IMR-90 (cell line): Measurements from ENCODE around the gene ETV7. TPM values are rescaled to one million over a fixed set of nuclear protein-coding genes. Genes with fewer than 3 reads are reported as not detected.
"Not testable (repeated sequence)": the region's sequence is repeated elsewhere in the genome, so short reads cannot be mapped to it uniquely, and the experiment has no call there.

Experiments used
- ATAC-seq: fragments of 200-7000 bp; cut with Tn5 transposase; 2 replicates; pipeline ENCODE4 v1.9.1; 2020; ENCODE audit warnings: low read depth, mild to moderate bottlenecking, moderate library complexity
- BruUV-seq: library from RNA; stranded (reverse); fragments of 400-500 nt; replicated peaks from 2 replicates; lab custom pipeline; 2021; lab: Mats Ljungman, UMichigan
- CTCF ChIA-PET: fragments of 300-600 bp; formaldehyde crosslinking; extraction: SDS; loops from one replicate; lab custom pipeline; 2021; ENCODE audit warnings: antibody characterized with exemption; lab: Yijun Ruan, JAX
- POLR2A ChIA-PET: fragments of 300-600 bp; sonication (Branson Sonifier 250); formaldehyde crosslinking; loops from one replicate; lab custom pipeline; 2022; ENCODE audit warnings: antibody characterized with exemption; ENCODE audit not compliant: unreplicated experiment; lab: Charles Lee
- DNase-seq: peaks from one replicate; pipeline ENCODE4 v3.0.0; 2013
- H2AFZ ChIP-seq: replicated peaks from 2 replicates; pipeline ENCODE3; 2013; ENCODE audit warnings: low read length, mild to moderate bottlenecking; ENCODE audit not compliant: poor library complexity
- H2AK5ac ChIP-seq: 2 replicates; pipeline ENCODE4 v1.6.1; 2013; ENCODE audit warnings: low read depth, low read length, inconsistent platforms
- H2AK9ac ChIP-seq: replicated peaks from 2 replicates; pipeline ENCODE3; 2013; ENCODE audit warnings: mild to moderate bottlenecking, low read depth, low read length, moderate library complexity; ENCODE audit not compliant: poor library complexity
- H2BK120ac ChIP-seq: 2 replicates; pipeline ENCODE4 v1.6.1; 2013; ENCODE audit warnings: low read depth, low read length, inconsistent platforms
- H2BK15ac ChIP-seq: 3 replicates; pipeline ENCODE4 v1.6.1; 2013; ENCODE audit warnings: low read depth, low read length, inconsistent platforms
- H2BK20ac ChIP-seq: 2 replicates; pipeline ENCODE4 v1.6.1; 2013; ENCODE audit warnings: low read depth, mild to moderate bottlenecking, inconsistent platforms, low read length, moderate library complexity
- H2BK5ac ChIP-seq: 2 replicates; pipeline ENCODE4 v1.6.1; 2013; ENCODE audit warnings: mild to moderate bottlenecking, low read depth, low read length, inconsistent platforms; ENCODE audit not compliant: poor library complexity, severe bottlenecking
- H3K14ac ChIP-seq: replicated peaks from 2 replicates; pipeline ENCODE4 v1.6.1; 2013; ENCODE audit warnings: low read depth, low read length, inconsistent platforms
- H3K18ac ChIP-seq: 2 replicates; pipeline ENCODE4 v1.6.1; 2013; ENCODE audit warnings: low read depth, low read length, control low read depth
- H3K23ac ChIP-seq: 2 replicates; pipeline ENCODE4 v1.6.1; 2013; ENCODE audit warnings: low read depth, low read length, inconsistent platforms
- H3K27ac ChIP-seq: 2 replicates; pipeline ENCODE4 v1.5.1; 2013; ENCODE audit warnings: mild to moderate bottlenecking, control low read depth, low read length; ENCODE audit not compliant: insufficient read depth
- H3K27me3 ChIP-seq: 2 replicates; pipeline ENCODE4 v1.6.1; 2013; ENCODE audit warnings: low read length; ENCODE audit not compliant: control insufficient read depth, insufficient read depth
- H3K36me3 ChIP-seq: 2 replicates; pipeline ENCODE4 v1.6.1; 2013; ENCODE audit warnings: low read length, mixed read lengths; ENCODE audit not compliant: control insufficient read depth, insufficient read depth
- H3K4ac ChIP-seq: 2 replicates; pipeline ENCODE4 v1.6.1; 2013; ENCODE audit warnings: low read depth, low read length, inconsistent platforms
- H3K4me1 ChIP-seq: 2 replicates; pipeline ENCODE4 v1.6.1; 2013; ENCODE audit warnings: low read length, mixed read lengths; ENCODE audit not compliant: control insufficient read depth, insufficient read depth
- H3K4me2 ChIP-seq: 2 replicates; pipeline ENCODE4 v1.6.1; 2013; ENCODE audit warnings: low read depth, mild to moderate bottlenecking, control low read depth, low read length, moderate library complexity
- H3K4me3 ChIP-seq: 2 replicates; pipeline ENCODE4 v1.5.1; 2013; ENCODE audit warnings: low read depth, mild to moderate bottlenecking, control low read depth, low read length, moderate library complexity; ENCODE audit not compliant: insufficient read depth
- H3K56ac ChIP-seq: 2 replicates; pipeline ENCODE4 v1.6.1; 2013; ENCODE audit warnings: low read length, inconsistent platforms; ENCODE audit not compliant: insufficient read depth; ENCODE audit errors: extremely low read depth
- H3K79me1 ChIP-seq, 2 experiments: 2 replicates each; pipeline ENCODE4 v1.6.1; 2013; ENCODE audit warnings: low read length in 2 of 2, inconsistent platforms in 1 of 2, low read depth in 1 of 2
- H3K9ac ChIP-seq: 2 replicates; pipeline ENCODE4 v1.6.1; 2013; ENCODE audit warnings: low read depth, low read length, control low read depth
- H3K9me1 ChIP-seq: 2 replicates; pipeline ENCODE4 v1.6.1; 2013; ENCODE audit warnings: low read length, inconsistent platforms; ENCODE audit not compliant: insufficient read depth
- H3K9me3 ChIP-seq: 2 replicates; pipeline ENCODE4 v1.6.1; 2013; ENCODE audit warnings: low read length; ENCODE audit not compliant: control insufficient read depth, insufficient read depth
- H4K20me1 ChIP-seq: 2 replicates; pipeline ENCODE4 v1.6.1; 2013; ENCODE audit warnings: low read length, inconsistent platforms; ENCODE audit not compliant: insufficient read depth
- H4K5ac ChIP-seq: 2 replicates; pipeline ENCODE4 v1.6.1; 2013; ENCODE audit warnings: mild to moderate bottlenecking, low read depth, low read length, control low read depth
- H4K8ac ChIP-seq, 2 experiments: 2 replicates each; pipeline ENCODE4 v1.6.1; 2013; ENCODE audit warnings: low read depth in 2 of 2, low read length in 2 of 2, control low read depth in 1 of 2, inconsistent platforms in 1 of 2
- H4K91ac ChIP-seq: 2 replicates; pipeline ENCODE4 v1.6.1; 2013; ENCODE audit warnings: low read depth, low read length, inconsistent platforms; ENCODE audit not compliant: insufficient read depth
- WGBS, 2 experiments: methylation state at CpG; one replicate each; pipeline versions ENCODE4 v1.1.5 to v1.1.7; 2013; ENCODE audit warnings: missing lambda C conversion rate in 2 of 2; ENCODE audit not compliant: insufficient read length in 1 of 2; ENCODE audit errors: extremely low coverage in 2 of 2; 5-methylcytosine and 5-hydroxymethylcytosine counted together
- dilution Hi-C: fragments of 300-500 bp; cut with HindIII; formaldehyde crosslinking; loops from one replicate; pipeline ENCODE4 v1.14.3; 2018; ENCODE audit warnings: low sequenced_read_pairs; ENCODE audit not compliant: unreplicated experiment
- in situ Hi-C: fragments of 300-500 bp; cut with MboI; formaldehyde crosslinking; loops from 3 replicates; pipeline ENCODE4 v1.14.3; 2019; ENCODE audit warnings: low sequenced_read_pairs, inconsistent platforms, mixed read lengths
- intact Hi-C: fragments of 100-400 bp; cut with micrococcal nuclease; formaldehyde crosslinking; loops from 2 replicates; pipeline ENCODE4 v1.10.0; 2022
- polyA plus RNA-seq, 3 experiments: library from polyadenylated mRNA; depleted of rRNA; stranded (reverse); fragments of >200 nt; gene quantifications; 2 replicates each; pipeline ENCODE4 v1.2.3, GENCODE V29; 2012; ENCODE audit warnings: low replicate concordance in 1 of 3
- total RNA-seq: library from RNA; depleted of rRNA; stranded (reverse); fragments of >200 nt; gene quantifications from 2 replicates; pipeline ENCODE4 v1.2.3, GENCODE V29; 2012

Gene ETV7
- total and polyA plus RNA-seq, 2 of the 4 experiments (the other 2 are of a cell fraction), result 0.17 to 0.18 TPM

DNA sequence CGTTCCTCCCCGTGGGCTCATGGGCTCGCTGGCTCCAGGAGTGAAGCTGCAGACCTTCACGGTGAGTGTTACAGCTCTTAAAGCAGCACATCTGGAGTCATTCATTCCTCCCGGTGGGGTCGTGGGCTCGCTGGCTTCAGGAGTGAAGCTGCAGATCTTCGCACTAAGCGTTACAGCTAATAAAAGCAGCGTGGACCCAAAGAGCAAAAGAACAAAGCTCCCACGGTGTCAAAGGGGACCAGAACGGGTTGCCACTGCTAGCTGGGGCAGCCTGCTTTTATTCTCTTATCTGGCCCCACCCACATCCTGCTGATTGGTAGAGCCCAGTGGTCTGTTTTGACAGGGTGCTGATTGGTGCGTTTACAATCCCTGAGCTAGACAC, 24.1 kb downstream of the ETV7 start:
- H3K27ac ChIP-seq, H3K4me2 ChIP-seq, H3K56ac ChIP-seq, H3K18ac ChIP-seq, ATAC-seq, H3K4me3 ChIP-seq, H2BK5ac ChIP-seq, H2BK15ac ChIP-seq, H2BK120ac ChIP-seq, H3K36me3 ChIP-seq, H3K23ac ChIP-seq, H3K27me3 ChIP-seq, in situ Hi-C loops, H3K4me1 ChIP-seq, DNase-seq, dilution Hi-C loops, POLR2A ChIA-PET, H3K14ac ChIP-seq, H3K4ac ChIP-seq, H4K8ac ChIP-seq, H2AK5ac ChIP-seq, H2AK9ac ChIP-seq, H4K91ac ChIP-seq, intact Hi-C loops, BruUV-seq, H3K9me3 ChIP-seq, H3K9ac ChIP-seq, CTCF ChIA-PET, H4K20me1 ChIP-seq, H2BK20ac ChIP-seq, H4K5ac ChIP-seq, H3K79me1 ChIP-seq, H2AFZ ChIP-seq, H3K9me1 ChIP-seq: not testable (repeated sequence)
- 80% methylated on average over 1 of the region's 13 CpGs; no CpG with 5 or more reads in 1 of the 2 experiments for WGBS, 2 experiments
